A673 (cell line): ENCODE results near the gene ZBTB39. TPM values are rescaled to one million over a fixed set of nuclear protein-coding genes. Genes with fewer than 3 reads are reported as not detected.

Experiments used
- BruUV-seq: library from RNA; stranded (reverse); fragments of 400-500 nt; replicated peaks from 2 replicates; lab custom pipeline; 2021; lab: Mats Ljungman, UMichigan
- CTCF ChIA-PET: fragments of 300-600 bp; sonication (Branson Sonifier 250); formaldehyde crosslinking; loops from one replicate; lab custom pipeline; 2022; ENCODE audit warnings: antibody characterized with exemption; lab: Charles Lee
- POLR2A ChIA-PET: fragments of 300-600 bp; sonication (Branson Sonifier 250); formaldehyde crosslinking; loops from one replicate; lab custom pipeline; 2022; ENCODE audit warnings: antibody characterized with exemption; ENCODE audit not compliant: low non-redundant PET; lab: Charles Lee
- DNase-seq: peaks from one replicate; pipeline ENCODE4 v3.0.0-alpha.2; 2015; ENCODE audit warnings: low spot score
- H3K27ac ChIP-seq: fragments of 200-600 bp; sonication (generic); 2 replicates; pipeline ENCODE4 v1.5.1; 2016; ENCODE audit warnings: mixed run types, low read depth, mild to moderate bottlenecking, mixed read lengths, antibody characterized with exemption, low read length; ENCODE audit not compliant: poor library complexity, severe bottlenecking
- H3K27me3 ChIP-seq: fragments of 200-600 bp; sonication (generic); replicated peaks from 2 replicates; pipeline ENCODE4 v1.6.1; 2017; ENCODE audit warnings: mixed run types, low read depth, mild to moderate bottlenecking, mixed read lengths, antibody characterized with exemption, low read length; ENCODE audit not compliant: insufficient read depth, poor library complexity
- H3K36me3 ChIP-seq: fragments of 200-600 bp; sonication (generic); 2 replicates; pipeline ENCODE4 v1.6.1; 2016; ENCODE audit warnings: mixed run types, mild to moderate bottlenecking, mixed read lengths, antibody characterized with exemption, low read length; ENCODE audit not compliant: insufficient read depth, poor library complexity, severe bottlenecking
- H3K4me1 ChIP-seq: fragments of 200-600 bp; sonication (generic); 2 replicates; pipeline ENCODE4 v1.6.1; 2017; ENCODE audit warnings: mixed run types, mild to moderate bottlenecking, mixed read lengths, antibody characterized with exemption, low read length; ENCODE audit not compliant: insufficient read depth, poor library complexity, severe bottlenecking
- H3K4me3 ChIP-seq: fragments of 200-600 bp; sonication (generic); 2 replicates; pipeline ENCODE4 v1.5.1; 2016; ENCODE audit warnings: low read depth, mixed run types, mild to moderate bottlenecking, mixed read lengths, low read length; ENCODE audit not compliant: poor library complexity, severe bottlenecking
- H3K9me3 ChIP-seq: fragments of 200-600 bp; sonication (generic); 2 replicates; pipeline ENCODE4 v1.6.1; 2016; ENCODE audit warnings: mixed run types, low read depth, mild to moderate bottlenecking, mixed read lengths, antibody characterized with exemption, low read length; ENCODE audit not compliant: poor library complexity, severe bottlenecking
- EZH2 ChIP-seq: fragments of 200-600 bp; sonication (generic); IDR thresholded peaks from 2 replicates; pipeline ENCODE4 v1.6.1; 2017; ENCODE audit warnings: borderline replicate concordance, low read depth, mild to moderate bottlenecking, mixed read lengths, antibody characterized with exemption, low read length; ENCODE audit not compliant: poor library complexity, severe bottlenecking
- intact Hi-C: fragments of 100-400 bp; cut with micrococcal nuclease; formaldehyde crosslinking; loops from one replicate; pipeline ENCODE4 v1.10.0; 2022; ENCODE audit not compliant: unreplicated experiment
- total RNA-seq: library from RNA; stranded (reverse); gene quantifications from 2 replicates; pipeline ENCODE4 v1.2.3, GENCODE V29; 2021
- TF ChIP-seq, protein P1 (sequence below): fragments of 300-800, 200-600 bp; sonication (generic); conservative IDR thresholded peaks from 2 replicates; pipeline ENCODE4 v1.5.1; 2017; ENCODE audit warnings: low read depth, mild to moderate bottlenecking, antibody characterized with exemption, low read length, moderate library complexity, mixed read lengths

Gene ZBTB39
- total RNA-seq, 1 experiment from 2014 or later = 18.2 TPM

DNA sequence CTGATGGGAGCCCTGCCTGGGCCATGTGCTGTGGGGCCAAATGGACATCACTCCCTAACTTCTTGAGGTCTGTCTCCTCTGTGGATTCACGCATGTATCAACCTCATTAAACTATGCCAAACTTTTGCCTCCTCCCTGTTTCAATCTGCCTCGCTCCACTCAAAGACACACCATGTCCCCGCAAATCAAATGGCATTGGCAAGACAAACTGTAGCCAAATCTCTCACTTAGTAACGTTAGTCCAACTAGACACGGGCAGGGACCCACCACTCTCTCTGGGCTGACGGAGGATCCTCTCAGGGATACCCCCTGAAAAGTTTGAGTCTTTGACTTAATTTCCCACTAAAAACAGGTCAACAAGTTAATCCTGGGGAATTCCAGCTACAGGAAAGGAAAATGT is 8.0 kb downstream of the ZBTB39 start:
- Histone ChIP-seq H3K4me1 (no peaks in the 10 kb centered on the region), H3K4me3 (no peak overlapping the region), H3K27ac (no peak overlapping the region), H3K27me3 (no peaks in the 10 kb centered on the region), H3K9me3 (no peaks in the 10 kb centered on the region), H3K36me3 (peaks cover 41% of the 10 kb centered on the region)
- ChIA-PET POLR2A (no interaction called here), CTCF (no interaction called here)
- BruUV-seq = no TSS peak
- TF ChIP-seq, protein P1, sequence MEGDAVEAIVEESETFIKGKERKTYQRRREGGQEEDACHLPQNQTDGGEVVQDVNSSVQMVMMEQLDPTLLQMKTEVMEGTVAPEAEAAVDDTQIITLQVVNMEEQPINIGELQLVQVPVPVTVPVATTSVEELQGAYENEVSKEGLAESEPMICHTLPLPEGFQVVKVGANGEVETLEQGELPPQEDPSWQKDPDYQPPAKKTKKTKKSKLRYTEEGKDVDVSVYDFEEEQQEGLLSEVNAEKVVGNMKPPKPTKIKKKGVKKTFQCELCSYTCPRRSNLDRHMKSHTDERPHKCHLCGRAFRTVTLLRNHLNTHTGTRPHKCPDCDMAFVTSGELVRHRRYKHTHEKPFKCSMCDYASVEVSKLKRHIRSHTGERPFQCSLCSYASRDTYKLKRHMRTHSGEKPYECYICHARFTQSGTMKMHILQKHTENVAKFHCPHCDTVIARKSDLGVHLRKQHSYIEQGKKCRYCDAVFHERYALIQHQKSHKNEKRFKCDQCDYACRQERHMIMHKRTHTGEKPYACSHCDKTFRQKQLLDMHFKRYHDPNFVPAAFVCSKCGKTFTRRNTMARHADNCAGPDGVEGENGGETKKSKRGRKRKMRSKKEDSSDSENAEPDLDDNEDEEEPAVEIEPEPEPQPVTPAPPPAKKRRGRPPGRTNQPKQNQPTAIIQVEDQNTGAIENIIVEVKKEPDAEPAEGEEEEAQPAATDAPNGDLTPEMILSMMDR = no peak
- no peak for TF ChIP-seq EZH2
- DNase-seq = no peak
- intact Hi-C loops = no loop called here

DNA sequence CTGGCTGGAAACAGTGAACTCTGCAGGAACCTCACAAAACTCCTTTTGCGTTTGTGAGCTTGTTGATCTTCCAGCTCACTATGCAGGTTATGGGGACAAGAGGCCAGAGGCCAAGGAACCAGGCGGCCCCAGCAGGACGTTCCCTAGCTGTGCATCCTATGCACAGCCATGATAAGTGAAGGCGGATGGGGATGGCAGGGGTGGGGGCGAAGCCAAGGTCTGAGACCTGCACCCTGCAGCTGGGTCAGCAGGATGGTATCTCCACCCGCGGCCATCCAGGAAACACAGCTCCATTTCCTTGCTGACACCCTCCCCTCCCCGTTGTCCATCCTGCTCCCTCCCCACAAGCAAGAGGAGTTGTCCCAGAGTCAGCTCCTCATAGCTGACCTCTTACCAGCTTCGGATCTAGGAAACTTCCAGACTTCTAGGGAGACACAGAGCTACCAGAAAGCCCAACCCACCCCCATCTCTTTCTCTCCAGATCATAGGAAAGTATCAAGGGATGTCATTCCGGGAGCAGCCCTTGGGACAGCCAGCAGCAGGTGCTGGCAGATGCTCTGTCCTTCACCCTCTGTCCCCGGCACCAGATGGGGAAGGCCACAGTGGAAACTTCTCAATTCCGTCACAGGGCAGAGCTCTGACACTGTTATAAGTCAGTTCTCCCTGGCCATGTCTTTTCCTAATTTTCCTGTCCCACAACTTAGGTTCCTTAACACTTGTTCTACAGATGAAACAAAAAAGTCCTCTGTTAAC is 9.4 kb downstream of the ZBTB39 start:
- no peak overlapping the region for H3K4me3 ChIP-seq
- no peak overlapping the region for H3K27ac ChIP-seq
- H3K27me3 ChIP-seq = no peaks in the 10 kb centered on the region
- no peaks in the 10 kb centered on the region for H3K4me1 ChIP-seq
- ChIA-PET POLR2A (no interaction called here), CTCF (no interaction called here)
- no peak for DNase-seq
- TF ChIP-seq, protein P1 = no peak
- TF ChIP-seq EZH2 = no peak
- H3K36me3 ChIP-seq = peaks cover 27% of the 10 kb centered on the region
- H3K9me3 ChIP-seq = no peaks in the 10 kb centered on the region
- intact Hi-C loops = no loop called here
- BruUV-seq = no TSS peak

DNA sequence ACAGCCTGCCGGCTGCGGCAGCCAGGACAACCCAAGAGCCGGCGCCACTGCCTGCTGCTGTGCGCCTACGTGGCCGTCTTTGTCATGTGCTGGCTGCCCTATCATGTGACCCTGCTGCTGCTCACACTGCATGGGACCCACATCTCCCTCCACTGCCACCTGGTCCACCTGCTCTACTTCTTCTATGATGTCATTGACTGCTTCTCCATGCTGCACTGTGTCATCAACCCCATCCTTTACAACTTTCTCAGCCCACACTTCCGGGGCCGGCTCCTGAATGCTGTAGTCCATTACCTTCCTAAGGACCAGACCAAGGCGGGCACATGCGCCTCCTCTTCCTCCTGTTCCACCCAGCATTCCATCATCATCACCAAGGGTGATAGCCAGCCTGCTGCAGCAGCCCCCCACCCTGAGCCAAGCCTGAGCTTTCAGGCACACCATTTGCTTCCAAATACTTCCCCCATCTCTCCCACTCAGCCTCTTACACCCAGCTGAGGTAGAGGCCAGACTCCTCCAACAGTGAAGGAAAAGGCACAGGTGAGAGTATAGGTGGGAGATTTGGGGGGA is 10.3 kb downstream of the ZBTB39 start:
- DNase-seq = no peak
- BruUV-seq = no TSS peak
- CTCF ChIA-PET = interaction anchor here (1.2 kb wide), 1 partner anchor 10 kb away, joined by 3 read pairs; no protein-coding TSS in a partner anchor
- no peak overlapping the region for H3K27ac ChIP-seq
- no peak overlapping the region for H3K4me3 ChIP-seq
- TF ChIP-seq, protein P1 = no peak
- TF ChIP-seq EZH2 = no peak
- no peaks in the 10 kb centered on the region for H3K9me3 ChIP-seq
- intact Hi-C loops = no loop called here
- peaks cover 6% of the 10 kb centered on the region for H3K4me1 ChIP-seq
- POLR2A ChIA-PET = no interaction called here
- no peaks in the 10 kb centered on the region for H3K27me3 ChIP-seq
- peaks cover 19% of the 10 kb centered on the region for H3K36me3 ChIP-seq
